ENCODE data around the gene PARP15.
"Not testable (repeated sequence)": the region's sequence is repeated elsewhere in the genome, so short reads cannot be mapped to it uniquely, and the experiment has no call there.

The PARP15 gene

GRCh38 chr3:122621112-122621511 lies 43.7 kb downstream of the PARP15 start:
- no peak for DNase-seq

GRCh38 chr3:122623031-122623829 lies 45.8 kb downstream of the PARP15 start:
- DNase-seq: no peak

- DNase-seq: no peak
These were observed 49.2 kb downstream of the PARP15 start for GRCh38 chr3:122626515-122627180.

- DNase-seq: no peak
These were observed 49.9 kb downstream of the PARP15 start for GRCh38 chr3:122627301-122627700.

- no peak for DNase-seq
These were observed 51.1 kb downstream of the PARP15 start for GRCh38 chr3:122628567-122628966.

GRCh38 chr3:122629763-122630162 lies 52.3 kb downstream of the PARP15 start:
- DNase-seq: no peak

GRCh38 chr3:122635789-122636188 lies 58.3 kb downstream of the PARP15 start:
- no peak for DNase-seq

GRCh38 chr3:122636697-122637096 lies 59.2 kb downstream of the PARP15 start:
- DNase-seq: no peak

GRCh38 chr3:122640437-122640999 lies 63.1 kb downstream of the PARP15 start:
- no peak for DNase-seq

GRCh38 chr3:122642935-122643334 lies 65.5 kb downstream of the PARP15 start:
- no peak for DNase-seq

- no peak for DNase-seq
These were observed 68.9 kb downstream of the PARP15 start for GRCh38 chr3:122646146-122646988.

- not testable (repeated sequence) for DNase-seq
These were observed 73.9 kb downstream of the PARP15 start for GRCh38 chr3:122651233-122651907.

GRCh38 chr3:122651962-122652361 lies 74.5 kb downstream of the PARP15 start:
- not testable (repeated sequence) for DNase-seq

- not testable (repeated sequence) for DNase-seq
These were observed 80.9 kb downstream of the PARP15 start for GRCh38 chr3:122658336-122658735.

- DNase-seq: no peak
These were observed 83.0 kb downstream of the PARP15 start for GRCh38 chr3:122660297-122660974.

GRCh38 chr3:122661633-122662032 lies 84.2 kb downstream of the PARP15 start:
- DNase-seq: no peak

GRCh38 chr3:122662505-122662904 lies 85.1 kb downstream of the PARP15 start:
- no peak for DNase-seq

- DNase-seq: no peak
These were observed 87.9 kb downstream of the PARP15 start for GRCh38 chr3:122665226-122665786.

GRCh38 chr3:122665881-122666280 lies 88.4 kb downstream of the PARP15 start:
- DNase-seq: no peak

GRCh38 chr3:122668930-122669730 lies 91.7 kb downstream of the PARP15 start:
- peak; percentile 62 for DNase-seq

GRCh38 chr3:122671553-122671952 lies 94.1 kb downstream of the PARP15 start:
- DNase-seq: no peak
